WERI-Rb-1 (cell line): ENCODE data around the gene RPL19.

ENCODE experiments used
- DNase-seq: peaks from one replicate; pipeline ENCODE4 v3.0.0-alpha.2; 2020
- H3K27ac ChIP-seq: fragments of 250-450 bp; sonication (Bioruptor Pico); 2 replicates; pipeline ENCODE4 v1.5.1; 2020; ENCODE audit warnings: mild to moderate bottlenecking, moderate library complexity
- H3K27me3 ChIP-seq: fragments of 250-450 bp; sonication (Bioruptor Pico); 2 replicates; pipeline ENCODE4 v1.5.1; 2021; ENCODE audit warnings: mild to moderate bottlenecking, low read depth, moderate library complexity; ENCODE audit not compliant: insufficient read depth, severe bottlenecking
- H3K36me3 ChIP-seq: fragments of 250-450 bp; sonication (Bioruptor Pico); 2 replicates; pipeline ENCODE4 v1.5.1; 2020; ENCODE audit warnings: mild to moderate bottlenecking, moderate library complexity
- H3K4me3 ChIP-seq: 2 replicates; pipeline ENCODE4 v1.5.1; 2011; ENCODE audit warnings: low read depth, mild to moderate bottlenecking, control low read depth, low read length
- H3K9me3 ChIP-seq: fragments of 250-450 bp; sonication (Bioruptor Pico); 2 replicates; pipeline ENCODE4 v1.5.1; 2021; ENCODE audit warnings: mild to moderate bottlenecking, moderate library complexity; ENCODE audit not compliant: severe bottlenecking
- CTCF ChIP-seq: IDR thresholded peaks from 2 replicates; pipeline ENCODE4 v1.5.1; 2011; ENCODE audit warnings: low read depth, mild to moderate bottlenecking, control low read depth, inconsistent platforms, low read length

RPL19 gene

GRCh38 chr17:39183720-39184119 is 16.4 kb upstream of the RPL19 start:
- peak; percentile 43 for DNase-seq
- no peak overlapping the region for H3K4me3 ChIP-seq
- no peak for TF ChIP-seq CTCF
- H3K27me3 ChIP-seq, result no peaks in the 10 kb centered on the region
- no peak overlapping the region for H3K27ac ChIP-seq
- no peaks in the 10 kb centered on the region for H3K9me3 ChIP-seq
- H3K36me3 ChIP-seq, result peaks cover 28% of the 10 kb centered on the region

- no peaks in the 10 kb centered on the region for H3K9me3 ChIP-seq
- no peaks in the 10 kb centered on the region for H3K27me3 ChIP-seq
- no peak for DNase-seq
- TF ChIP-seq CTCF, result no peak
- H3K27ac ChIP-seq, result no peak overlapping the region
- no peak overlapping the region for H3K4me3 ChIP-seq
- H3K36me3 ChIP-seq, result peaks cover 46% of the 10 kb centered on the region
Measured at GRCh38 chr17:39186481-39187002, 13.5 kb upstream of the RPL19 start.

- Histone ChIP-seq H3K4me3 (no peak overlapping the region), H3K27ac (no peak overlapping the region), H3K9me3 (no peaks in the 10 kb centered on the region), H3K36me3 (peaks cover 46% of the 10 kb centered on the region), H3K27me3 (no peaks in the 10 kb centered on the region)
- DNase-seq, result no peak
- TF ChIP-seq CTCF, result no peak
Measured at GRCh38 chr17:39187152-39187830, 12.8 kb upstream of the RPL19 start.

GRCh38 chr17:39191750-39192510 is 8.2 kb upstream of the RPL19 start:
- Histone ChIP-seq H3K36me3 (peaks cover 42% of the 10 kb centered on the region), H3K27me3 (no peaks in the 10 kb centered on the region), H3K9me3 (no peaks in the 10 kb centered on the region), H3K4me3 (no peak overlapping the region), H3K27ac (no peak overlapping the region)
- TF ChIP-seq CTCF, result no peak
- DNase-seq, result no peak

GRCh38 chr17:39192901-39193300 is 7.2 kb upstream of the RPL19 start:
- peaks cover 37% of the 10 kb centered on the region for H3K36me3 ChIP-seq
- H3K4me3 ChIP-seq, result no peak overlapping the region
- DNase-seq, result no peak
- no peaks in the 10 kb centered on the region for H3K27me3 ChIP-seq
- H3K9me3 ChIP-seq, result no peaks in the 10 kb centered on the region
- no peak for TF ChIP-seq CTCF
- no peak overlapping the region for H3K27ac ChIP-seq
